Measurements from ENCODE around the gene HDAC4. TPM values are rescaled to one million over a fixed set of nuclear protein-coding genes. Genes with fewer than 3 reads are reported as not detected.

Gene HDAC4
- total RNA-seq, 4 donors from 2014 or later, result 30.2 to 103 (median 51.7) TPM

- ATAC-seq (ENCODE audit: low FRiP score), result no peak
- no peak for TF ChIP-seq CTCF (IDR thresholded peaks at IDR 0.05)
- DNase-seq (ENCODE audit: low spot score), result no peak
Observed at GRCh38 chr2:239296020-239296932, 104.5 kb downstream of the HDAC4 start.

- no peak for TF ChIP-seq CTCF (IDR thresholded peaks at IDR 0.05)
- ATAC-seq (ENCODE audit: low FRiP score) (no peak), DNase-seq (ENCODE audit: low spot score) (no peak)
Observed at GRCh38 chr2:239295377-239296019, 105.3 kb downstream of the HDAC4 start.

- TF ChIP-seq CTCF (IDR thresholded peaks at IDR 0.05), result no peak
- DNase-seq (ENCODE audit: low spot score), result no peak
- no peak for ATAC-seq (ENCODE audit: low FRiP score)
Observed at GRCh38 chr2:239294571-239295054, 106.2 kb downstream of the HDAC4 start.

GRCh38 chr2:239293775-239294430 lies 106.9 kb downstream of the HDAC4 start:
- ATAC-seq (ENCODE audit: low FRiP score) (no peak), DNase-seq (ENCODE audit: low spot score) (no peak)
- TF ChIP-seq CTCF (IDR thresholded peaks at IDR 0.05), result no peak

GRCh38 chr2:239292959-239293774 lies 107.7 kb downstream of the HDAC4 start:
- ATAC-seq (ENCODE audit: low FRiP score), result no peak
- no peak for DNase-seq (ENCODE audit: low spot score)
- no peak for TF ChIP-seq CTCF (IDR thresholded peaks at IDR 0.05)

GRCh38 chr2:239292531-239292930 lies 108.3 kb downstream of the HDAC4 start:
- ATAC-seq (ENCODE audit: low FRiP score) (no peak), DNase-seq (ENCODE audit: low spot score) (no peak)
- TF ChIP-seq CTCF (IDR thresholded peaks at IDR 0.05), result no peak
